AG10803 (cell line): ENCODE data around the gene TRAF3.

Experiments used
- DNase-seq: peaks from one replicate; pipeline ENCODE4 v3.0.0; 2010; ENCODE audit warnings: low read depth
- H3K4me3 ChIP-seq: 2 replicates; pipeline ENCODE4 v1.5.1; 2011; ENCODE audit warnings: mild to moderate bottlenecking, low read length, control low read depth
- TF ChIP-seq, protein P1 (sequence below): conservative IDR thresholded peaks from 2 replicates; pipeline ENCODE4 v1.5.1; 2011; ENCODE audit warnings: mild to moderate bottlenecking, low read length, control low read depth, inconsistent platforms

TRAF3 gene

DNA sequence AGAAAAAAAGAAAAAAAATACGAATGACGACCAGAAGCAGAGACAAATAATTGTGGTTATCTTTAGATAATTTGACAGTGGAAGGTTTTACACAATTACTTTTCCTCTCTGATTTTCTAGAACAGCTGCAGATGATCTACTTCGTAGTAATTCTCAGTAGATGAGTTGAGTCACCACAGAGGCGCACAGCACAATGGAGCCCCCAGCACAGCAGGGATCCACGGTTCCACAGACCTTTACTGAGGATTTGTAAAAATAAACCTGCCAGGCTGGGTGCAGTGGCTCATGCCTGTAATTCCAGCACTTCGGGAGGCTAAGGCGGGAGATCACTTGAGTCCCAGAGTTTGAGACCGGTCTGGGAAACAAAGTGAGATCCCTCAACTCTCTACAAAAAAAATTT is 174.6 kb downstream of the TRAF3 start:
- TF ChIP-seq, protein P1, sequence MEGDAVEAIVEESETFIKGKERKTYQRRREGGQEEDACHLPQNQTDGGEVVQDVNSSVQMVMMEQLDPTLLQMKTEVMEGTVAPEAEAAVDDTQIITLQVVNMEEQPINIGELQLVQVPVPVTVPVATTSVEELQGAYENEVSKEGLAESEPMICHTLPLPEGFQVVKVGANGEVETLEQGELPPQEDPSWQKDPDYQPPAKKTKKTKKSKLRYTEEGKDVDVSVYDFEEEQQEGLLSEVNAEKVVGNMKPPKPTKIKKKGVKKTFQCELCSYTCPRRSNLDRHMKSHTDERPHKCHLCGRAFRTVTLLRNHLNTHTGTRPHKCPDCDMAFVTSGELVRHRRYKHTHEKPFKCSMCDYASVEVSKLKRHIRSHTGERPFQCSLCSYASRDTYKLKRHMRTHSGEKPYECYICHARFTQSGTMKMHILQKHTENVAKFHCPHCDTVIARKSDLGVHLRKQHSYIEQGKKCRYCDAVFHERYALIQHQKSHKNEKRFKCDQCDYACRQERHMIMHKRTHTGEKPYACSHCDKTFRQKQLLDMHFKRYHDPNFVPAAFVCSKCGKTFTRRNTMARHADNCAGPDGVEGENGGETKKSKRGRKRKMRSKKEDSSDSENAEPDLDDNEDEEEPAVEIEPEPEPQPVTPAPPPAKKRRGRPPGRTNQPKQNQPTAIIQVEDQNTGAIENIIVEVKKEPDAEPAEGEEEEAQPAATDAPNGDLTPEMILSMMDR, result no peak

DNA sequence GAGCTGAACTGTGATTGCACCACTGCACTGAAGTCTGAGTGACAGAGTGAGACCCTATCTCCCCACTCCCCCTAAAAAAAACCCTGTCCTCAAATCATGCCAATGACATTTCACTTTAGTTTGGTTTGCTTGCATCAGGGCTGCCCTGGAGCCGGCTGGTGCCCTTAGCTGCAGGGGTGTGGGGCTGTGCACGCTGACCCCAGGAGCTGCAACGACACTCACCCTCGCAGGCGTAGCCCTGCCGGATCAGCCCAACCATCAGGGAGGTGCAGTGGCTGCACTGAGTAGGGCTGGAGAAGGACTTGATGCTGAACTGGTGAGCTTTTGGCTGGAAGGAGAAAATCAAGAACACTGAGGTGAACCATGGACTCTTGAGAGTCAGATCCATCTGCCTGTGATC is 175.0 kb downstream of the TRAF3 start:
- TF ChIP-seq, protein P1, result no peak
- no peak overlapping the region for H3K4me3 ChIP-seq
- DNase-seq, result no peak

More for the DNA sequence above, 174.6 kb downstream of the TRAF3 start:
- DNase-seq, result no peak
- no peak overlapping the region for H3K4me3 ChIP-seq

DNA sequence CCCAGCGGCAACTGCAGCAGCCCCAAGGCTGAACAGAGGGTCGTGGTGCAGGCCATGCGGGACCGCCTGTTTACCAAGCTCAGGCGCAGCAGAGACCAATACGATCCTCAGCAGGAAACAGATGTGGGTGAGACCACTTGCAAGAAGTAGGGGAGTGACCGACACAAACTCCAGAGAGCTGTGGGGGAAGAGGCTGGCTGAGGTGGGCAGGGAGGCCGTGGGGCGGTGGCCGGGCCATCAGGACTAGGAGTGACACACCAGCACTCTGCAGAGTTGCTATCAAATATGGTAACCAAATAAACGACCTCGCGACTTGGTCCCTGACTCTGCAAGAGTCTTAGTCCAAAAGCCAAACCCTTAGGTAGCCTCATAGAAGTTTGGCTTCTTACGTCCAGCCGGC is 175.9 kb downstream of the TRAF3 start:
- H3K4me3 ChIP-seq, result no peak overlapping the region
- TF ChIP-seq, protein P1, result no peak
- DNase-seq, result no peak

DNA sequence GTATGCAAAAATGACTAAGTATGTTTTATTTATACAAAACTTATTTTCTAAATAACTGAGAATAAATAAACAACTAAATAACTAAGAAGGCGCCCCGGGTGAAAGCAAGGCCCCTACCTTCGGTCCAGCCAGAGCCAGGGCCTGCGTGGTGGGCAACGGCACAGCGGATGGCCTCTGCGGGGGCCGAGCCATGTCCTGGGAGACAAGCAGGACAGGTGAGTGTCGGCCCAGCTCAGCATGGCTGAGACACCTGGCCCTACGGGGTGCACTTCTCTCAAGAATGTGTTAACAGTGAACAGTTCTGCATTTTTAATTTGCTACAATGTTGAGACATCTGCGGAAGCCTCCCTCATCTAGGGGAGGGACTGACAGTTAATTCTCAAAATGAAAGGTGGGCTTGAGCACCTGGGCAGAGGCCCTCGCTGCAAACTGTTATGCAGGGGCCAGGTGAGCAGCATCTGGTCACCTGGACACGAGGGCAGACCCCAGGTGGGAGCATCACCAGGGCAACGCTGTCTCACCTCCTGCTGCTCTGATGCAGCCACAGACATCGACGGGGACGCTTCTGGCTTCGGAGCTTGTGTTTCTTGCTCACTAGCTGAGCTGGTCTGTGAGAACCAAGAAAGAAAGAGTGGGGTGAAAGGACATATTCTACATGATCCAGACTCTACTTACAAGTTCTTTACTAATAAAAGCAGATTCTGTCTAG is 177.0 kb downstream of the TRAF3 start:
- no peak overlapping the region for H3K4me3 ChIP-seq
- TF ChIP-seq, protein P1, result no peak
- no peak for DNase-seq

DNA sequence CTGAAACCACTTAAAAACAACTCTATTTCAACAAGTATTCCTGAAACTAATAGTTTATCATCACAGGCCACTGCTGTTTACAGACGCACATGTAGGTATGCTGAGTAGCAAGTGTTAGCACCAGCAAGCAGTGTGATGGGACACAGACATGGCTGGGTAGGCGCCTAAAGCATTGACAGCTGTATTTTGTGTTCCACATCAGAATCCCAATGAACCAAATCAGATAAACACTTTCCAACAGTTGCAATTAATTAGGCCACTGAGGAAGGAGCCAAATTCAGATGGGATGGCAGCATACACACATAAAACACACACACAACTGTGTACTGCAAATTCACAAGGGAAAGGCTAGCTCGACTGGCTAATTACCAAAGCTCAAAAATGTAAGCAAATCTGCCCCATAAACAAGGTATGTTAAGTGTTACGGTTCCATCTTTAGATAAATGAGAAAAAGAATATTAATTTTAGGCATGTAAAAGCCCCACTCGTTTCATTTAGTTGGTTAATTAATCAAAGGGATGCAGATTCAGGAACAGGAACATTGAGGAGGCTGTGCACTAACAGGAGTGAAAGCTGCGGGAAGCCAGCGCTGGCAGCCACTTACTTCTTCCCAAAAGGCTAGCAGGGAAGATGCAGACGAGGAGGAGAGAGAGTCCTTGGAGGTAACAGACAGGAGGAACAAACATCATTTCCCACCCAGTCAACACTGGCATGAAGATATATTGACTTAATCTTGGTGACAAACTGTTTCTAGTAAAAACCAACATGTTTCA is 178.6 kb downstream of the TRAF3 start:
- H3K4me3 ChIP-seq, result no peak overlapping the region
- DNase-seq, result peak; percentile 25
- TF ChIP-seq, protein P1, result no peak

DNA sequence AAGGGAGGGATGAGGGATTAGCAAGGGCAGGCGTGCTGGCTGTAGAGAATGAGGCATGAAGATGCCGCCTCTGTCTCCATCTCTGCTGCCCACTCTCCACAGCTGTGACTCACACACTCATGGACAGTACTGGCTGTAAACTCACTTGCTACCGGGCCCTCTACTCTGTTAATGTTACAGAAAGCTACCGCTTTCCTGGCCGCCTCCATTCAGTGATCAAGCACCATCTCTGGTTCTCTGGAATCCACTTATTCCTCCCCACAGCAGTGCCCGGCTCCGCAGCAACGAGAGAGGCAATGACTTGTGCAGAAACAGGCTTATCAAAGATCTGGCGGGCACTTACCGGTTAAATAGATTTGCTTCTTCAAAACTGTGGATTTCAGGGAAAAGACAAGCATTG is 180.0 kb downstream of the TRAF3 start:
- no peak for DNase-seq
- TF ChIP-seq, protein P1, result no peak
- no peak overlapping the region for H3K4me3 ChIP-seq

DNA sequence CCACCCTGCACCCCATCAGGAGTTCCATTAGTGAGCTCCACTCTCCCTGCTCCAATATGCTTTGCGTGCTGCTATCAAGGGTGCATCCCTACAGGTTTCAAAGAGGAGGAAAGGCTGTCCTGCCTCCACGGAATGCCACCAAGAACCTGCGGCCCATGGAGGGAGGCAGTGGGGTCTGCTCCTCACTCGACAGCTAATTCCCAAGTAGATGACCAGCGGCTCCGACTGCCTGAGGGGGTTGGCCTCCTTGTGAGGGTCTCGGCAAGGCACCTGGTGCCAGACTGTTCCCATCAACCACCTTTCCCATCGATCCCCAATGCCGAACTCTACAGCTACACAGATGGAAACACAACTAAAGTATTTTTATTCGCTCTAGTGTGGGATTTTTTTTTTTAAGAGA is 181.2 kb downstream of the TRAF3 start:
- DNase-seq, result no peak

More for the DNA sequence above, 181.2 kb downstream of the TRAF3 start:
- TF ChIP-seq, protein P1, result no peak
- H3K4me3 ChIP-seq, result no peak overlapping the region
